Mesothelial cell of epicardium (in vitro differentiated cells): ENCODE data around the gene PIP5KL1. TPM values are rescaled to one million over a fixed set of nuclear protein-coding genes. Genes with fewer than 3 reads are reported as not detected.

Experiments used
- DNase-seq, 2 experiments: peaks; one replicate each; pipeline ENCODE4 v3.0.0; 2021; ENCODE audit warnings: low spot score in 2 of 2; ENCODE audit not compliant: unreplicated experiment in 2 of 2
- H3K27ac Mint-ChIP-seq: 2 replicates; pipeline ENCODE4 v1.8.0; 2021; ENCODE audit warnings: mixed read lengths
- H3K27me3 Mint-ChIP-seq: 2 replicates; pipeline ENCODE4 v1.8.0; 2021; ENCODE audit warnings: low read depth, mixed read lengths
- H3K36me3 Mint-ChIP-seq: 2 replicates; pipeline ENCODE4 v1.8.0; 2021; ENCODE audit warnings: mixed read lengths
- H3K4me1 Mint-ChIP-seq: 2 replicates; pipeline ENCODE4 v1.8.0; 2021; ENCODE audit warnings: mixed read lengths
- H3K4me3 Mint-ChIP-seq: 2 replicates; pipeline ENCODE4 v1.8.0; 2021; ENCODE audit warnings: mild to moderate bottlenecking, moderate library complexity, mixed read lengths
- H3K9me3 Mint-ChIP-seq: 2 replicates; pipeline ENCODE4 v1.8.0; 2021; ENCODE audit warnings: mixed read lengths
- total RNA-seq: library from RNA; stranded (reverse); gene quantifications from 3 replicates; pipeline ENCODE4 v1.2.1, GENCODE V29; 2021
- TF ChIP-seq, protein P1 (sequence below): fragments of 200-600 bp; sonication (generic); IDR thresholded peaks from one replicate; pipeline ENCODE4 v1.5.0; 2021; ENCODE audit warnings: antibody characterized with exemption; ENCODE audit not compliant: unreplicated experiment

Gene PIP5KL1
- total RNA-seq, 1 donor from 2014 or later = 8.2 TPM

DNA sequence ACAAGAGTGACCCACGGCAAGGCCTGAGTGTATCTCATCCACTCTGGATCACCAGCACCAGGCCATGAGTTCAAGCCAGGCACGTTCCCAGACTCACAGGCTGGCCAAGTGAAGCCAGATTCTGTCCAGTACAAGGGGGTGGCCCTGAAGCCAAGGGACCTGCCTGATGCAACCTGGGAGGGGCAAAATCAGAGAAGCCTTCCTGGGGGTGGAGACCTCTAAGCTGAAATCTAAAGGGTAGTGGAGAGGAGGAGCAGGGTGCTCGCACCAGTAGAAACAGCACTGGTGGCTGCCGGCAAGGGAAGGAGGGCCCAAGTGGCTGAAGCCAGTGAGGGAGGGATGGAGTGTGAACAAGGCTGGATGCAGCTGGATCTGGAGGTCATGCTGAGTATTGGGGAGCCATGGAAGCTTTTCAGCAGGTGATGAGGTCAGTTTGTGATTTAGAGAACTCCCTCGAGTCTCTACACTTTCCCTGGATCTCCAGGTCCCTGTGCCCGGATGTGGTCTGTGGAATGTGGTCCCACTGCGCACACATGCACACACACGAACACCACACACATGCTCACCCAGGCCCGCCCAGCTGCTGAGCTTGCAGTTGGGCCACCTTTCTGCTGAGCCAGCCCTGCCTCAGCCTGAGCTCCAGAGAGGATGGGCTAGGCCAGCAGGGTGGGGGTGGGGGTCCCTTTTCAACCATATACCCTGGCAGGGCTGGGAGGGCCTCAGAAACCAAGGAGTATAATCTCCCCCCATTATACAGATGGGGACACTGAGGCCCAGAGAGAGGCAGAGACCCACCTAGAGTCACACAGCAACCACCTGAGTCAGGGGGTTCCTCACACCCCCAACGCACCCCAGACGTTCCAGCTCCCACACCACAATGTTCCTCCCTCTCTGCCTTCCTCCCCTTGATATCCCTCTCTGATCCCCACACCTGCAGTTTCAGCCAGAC is 1.6 kb downstream of the PIP5KL1 start:
- peaks cover 13% of the 10 kb centered on the region for H3K4me1 Mint-ChIP-seq
- DNase-seq = no peak
- H3K36me3 Mint-ChIP-seq = no peaks in the 10 kb centered on the region
- H3K4me3 Mint-ChIP-seq = peak overlapping the region; percentile 60
- H3K27ac Mint-ChIP-seq = no peak overlapping the region
- H3K27me3 Mint-ChIP-seq = peaks cover 52% of the 10 kb centered on the region
- H3K9me3 Mint-ChIP-seq = no peaks in the 10 kb centered on the region
- TF ChIP-seq, protein P1, sequence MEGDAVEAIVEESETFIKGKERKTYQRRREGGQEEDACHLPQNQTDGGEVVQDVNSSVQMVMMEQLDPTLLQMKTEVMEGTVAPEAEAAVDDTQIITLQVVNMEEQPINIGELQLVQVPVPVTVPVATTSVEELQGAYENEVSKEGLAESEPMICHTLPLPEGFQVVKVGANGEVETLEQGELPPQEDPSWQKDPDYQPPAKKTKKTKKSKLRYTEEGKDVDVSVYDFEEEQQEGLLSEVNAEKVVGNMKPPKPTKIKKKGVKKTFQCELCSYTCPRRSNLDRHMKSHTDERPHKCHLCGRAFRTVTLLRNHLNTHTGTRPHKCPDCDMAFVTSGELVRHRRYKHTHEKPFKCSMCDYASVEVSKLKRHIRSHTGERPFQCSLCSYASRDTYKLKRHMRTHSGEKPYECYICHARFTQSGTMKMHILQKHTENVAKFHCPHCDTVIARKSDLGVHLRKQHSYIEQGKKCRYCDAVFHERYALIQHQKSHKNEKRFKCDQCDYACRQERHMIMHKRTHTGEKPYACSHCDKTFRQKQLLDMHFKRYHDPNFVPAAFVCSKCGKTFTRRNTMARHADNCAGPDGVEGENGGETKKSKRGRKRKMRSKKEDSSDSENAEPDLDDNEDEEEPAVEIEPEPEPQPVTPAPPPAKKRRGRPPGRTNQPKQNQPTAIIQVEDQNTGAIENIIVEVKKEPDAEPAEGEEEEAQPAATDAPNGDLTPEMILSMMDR = no peak

DNA sequence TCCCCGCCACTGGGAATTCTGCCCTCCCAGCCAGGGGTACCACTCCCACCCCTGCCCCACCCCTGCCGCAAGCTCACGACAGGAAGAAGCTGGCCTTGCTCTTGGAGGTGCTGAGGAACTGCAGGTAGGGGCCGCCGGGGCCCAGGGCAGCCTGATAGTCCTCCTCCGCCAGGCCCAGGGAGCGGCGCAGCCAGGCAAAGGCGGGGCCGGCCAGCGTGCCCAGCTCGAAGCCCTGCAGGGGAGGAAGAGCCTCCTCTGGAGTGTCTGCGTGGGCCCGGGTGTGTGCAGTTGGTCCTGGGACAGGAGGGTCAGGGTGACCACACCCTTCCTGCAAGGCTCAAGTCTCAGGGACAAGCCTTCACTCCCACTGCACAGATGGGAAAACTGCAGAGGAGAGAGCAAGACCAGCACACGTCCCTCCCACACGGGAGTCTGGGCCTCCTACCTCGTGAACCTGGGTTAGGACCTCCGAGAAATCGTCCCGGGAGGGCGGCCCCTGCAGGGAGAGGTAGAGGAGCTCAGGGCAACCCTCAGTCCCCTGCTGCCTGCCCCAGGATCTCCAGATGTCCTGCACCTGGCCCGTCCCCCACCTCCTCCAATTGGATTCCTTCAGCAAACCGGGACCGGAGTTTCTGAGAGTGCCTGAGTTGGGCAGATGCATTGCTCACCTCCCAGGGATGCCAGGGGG is 2.4 kb downstream of the PIP5KL1 start:
- DNase-seq = no peak
- Mint-ChIP-seq H3K27me3 (peaks cover 56% of the 10 kb centered on the region), H3K4me3 (peak overlapping the region; percentile 41), H3K36me3 (no peaks in the 10 kb centered on the region), H3K27ac (no peak overlapping the region), H3K9me3 (no peaks in the 10 kb centered on the region), H3K4me1 (peaks cover 13% of the 10 kb centered on the region)
- TF ChIP-seq, protein P1 = no peak

DNA sequence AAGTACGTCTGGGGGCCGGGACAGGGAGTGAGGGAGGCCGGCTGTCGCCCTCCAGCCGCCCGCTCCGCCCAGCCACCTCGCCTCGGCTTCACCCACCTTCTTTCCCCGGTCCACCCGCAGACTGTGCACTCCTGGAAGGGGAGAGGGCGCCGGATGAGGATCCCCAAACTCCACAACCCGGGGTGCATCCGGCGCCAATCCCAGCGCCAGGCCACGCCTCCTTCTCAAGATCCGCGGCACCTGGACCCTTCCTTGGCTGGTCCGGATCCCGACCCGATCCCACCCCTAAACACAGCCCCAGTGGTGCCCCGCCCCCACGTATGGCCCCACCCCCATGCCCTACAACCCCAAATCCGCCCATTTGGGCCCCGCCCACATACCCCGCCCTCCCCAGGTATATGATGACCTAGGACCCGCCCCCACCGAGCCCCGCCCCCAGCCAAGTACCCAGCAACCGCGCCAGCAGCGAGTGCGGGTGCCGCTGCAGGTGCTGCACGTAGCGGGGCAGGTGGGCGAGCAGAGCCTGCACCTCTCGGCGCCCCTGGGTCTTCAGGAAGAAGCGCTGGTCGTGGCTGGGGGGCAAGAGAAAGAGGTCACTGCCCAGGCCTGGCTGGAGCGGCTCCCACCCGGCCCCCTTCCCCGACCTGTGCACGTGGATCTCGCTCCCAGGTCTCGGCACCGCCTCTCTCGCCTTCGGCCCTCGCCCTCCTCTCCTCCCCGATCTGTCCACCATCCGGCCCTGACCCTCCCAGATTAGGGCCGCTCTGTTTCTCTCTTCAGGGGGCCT is 3.2 kb downstream of the PIP5KL1 start:
- peak overlapping the region; percentile 74 for H3K4me3 Mint-ChIP-seq
- H3K27me3 Mint-ChIP-seq = peaks cover 58% of the 10 kb centered on the region
- H3K9me3 Mint-ChIP-seq = no peaks in the 10 kb centered on the region

DNA sequence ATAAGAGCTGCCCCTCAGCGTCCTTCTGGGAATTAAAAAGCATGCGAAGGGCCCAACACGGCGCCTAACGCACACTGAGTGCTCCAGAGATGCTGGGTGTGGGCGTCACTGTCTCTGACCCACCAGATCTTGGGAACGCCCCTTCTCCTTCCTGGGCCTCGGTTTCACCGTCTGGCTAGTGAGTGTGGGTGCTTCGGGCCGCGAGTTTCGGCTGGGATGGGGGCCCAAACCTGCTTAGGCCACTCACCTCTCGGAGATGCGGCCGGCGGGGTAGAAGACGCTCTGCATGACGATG is 3.7 kb downstream of the PIP5KL1 start:
- Mint-ChIP-seq H3K4me1 (peaks cover 13% of the 10 kb centered on the region), H3K27ac (no peak overlapping the region), H3K36me3 (no peaks in the 10 kb centered on the region), H3K9me3 (no peaks in the 10 kb centered on the region), H3K4me3 (peak overlapping the region; percentile 74), H3K27me3 (peaks cover 58% of the 10 kb centered on the region)
- no peak for DNase-seq
- TF ChIP-seq, protein P1 = no peak

More for the DNA sequence above, 3.2 kb downstream of the PIP5KL1 start:
- H3K27ac Mint-ChIP-seq = no peak overlapping the region
- peaks cover 13% of the 10 kb centered on the region for H3K4me1 Mint-ChIP-seq
- DNase-seq = no peak
- TF ChIP-seq, protein P1 = no peak
- no peaks in the 10 kb centered on the region for H3K36me3 Mint-ChIP-seq
